CD4-positive, alpha-beta T cell treated with Interleukin-17A for 1 hour (primary cell): ENCODE data around the gene CRLF2.
"Not testable (repeated sequence)": the region's sequence is repeated elsewhere in the genome, so short reads cannot be mapped to it uniquely, and the experiment has no call there.

Experiments
- DNase-seq: peaks from one replicate; pipeline ENCODE4 v3.0.0-alpha.2; 2020

Gene CRLF2

DNA sequence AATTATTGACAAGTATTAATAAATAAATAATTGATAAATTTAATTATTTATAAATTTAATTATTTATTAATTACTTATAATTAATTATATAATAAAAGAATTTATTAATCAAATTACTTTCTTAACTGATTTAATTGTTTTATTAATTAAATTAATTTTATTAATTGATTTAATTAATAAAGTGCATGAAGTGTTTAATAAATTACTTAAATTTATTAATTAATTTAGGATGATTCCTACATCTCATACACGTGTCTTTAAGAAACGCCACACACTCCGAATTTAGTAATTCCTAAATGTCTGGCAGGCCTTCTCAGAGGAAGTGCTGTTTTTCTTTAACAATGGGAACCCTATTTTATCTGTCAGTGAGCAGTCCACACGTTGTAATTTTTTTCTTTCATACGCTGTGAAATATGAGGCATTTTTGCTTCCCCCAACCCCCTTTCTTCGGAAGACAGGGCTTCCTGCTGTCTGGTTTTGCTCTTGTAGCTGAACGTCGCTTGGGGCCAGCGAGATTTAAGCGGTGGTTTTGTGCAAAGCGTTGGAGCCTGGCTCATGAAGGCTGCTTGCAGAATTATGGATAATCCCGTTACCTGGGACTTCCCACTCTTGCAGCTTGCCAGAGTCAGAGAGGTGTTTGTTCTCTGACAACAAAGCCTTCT, 46.8 kb downstream of the CRLF2 start:
- DNase-seq = no peak

GRCh38 chrX:1164322-1165288, 47.8 kb downstream of the CRLF2 start:
- DNase-seq = no peak

- DNase-seq = no peak
These were observed 49.2 kb downstream of the CRLF2 start for GRCh38 chrX:1163231-1163630.

DNA sequence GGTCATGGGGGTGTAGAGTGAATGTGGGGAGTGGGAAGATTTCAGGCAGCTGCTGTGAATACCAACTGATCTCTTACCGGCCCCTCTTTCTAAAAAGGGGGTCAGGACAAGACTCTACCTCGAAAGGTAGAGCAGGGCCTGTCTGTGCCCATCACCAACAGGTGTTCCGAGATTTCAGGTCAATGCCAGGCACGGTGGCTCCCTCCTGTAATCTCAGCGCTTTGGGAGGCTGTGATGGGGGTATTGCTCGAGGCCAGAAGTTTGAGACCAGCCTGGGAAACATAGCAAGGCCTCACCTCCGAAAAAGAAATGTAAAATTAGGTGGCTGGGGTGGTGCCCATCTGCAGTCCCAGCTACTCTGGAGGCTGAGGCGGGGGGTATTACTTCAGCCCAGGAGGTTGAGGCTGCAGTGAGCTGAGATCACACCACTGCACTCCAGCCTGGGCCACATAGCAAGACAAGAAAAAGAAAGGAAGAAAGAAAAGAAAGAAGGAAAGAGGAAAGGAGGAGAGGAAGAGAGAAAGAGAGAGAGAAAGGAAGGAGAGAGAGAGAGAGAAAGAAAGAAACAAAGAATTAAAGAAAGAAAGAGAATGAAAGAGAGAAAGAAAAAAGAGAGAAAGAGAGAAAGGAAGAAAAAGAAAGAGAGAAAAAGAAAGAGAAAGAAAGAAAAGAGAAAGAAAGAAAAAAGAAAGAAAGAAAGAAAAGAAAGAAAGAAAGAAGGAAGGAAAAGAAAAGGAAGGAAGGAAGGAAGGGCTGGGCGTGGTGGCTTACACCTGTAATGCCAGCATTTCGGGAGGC, 50.1 kb downstream of the CRLF2 start:
- DNase-seq = no peak

DNA sequence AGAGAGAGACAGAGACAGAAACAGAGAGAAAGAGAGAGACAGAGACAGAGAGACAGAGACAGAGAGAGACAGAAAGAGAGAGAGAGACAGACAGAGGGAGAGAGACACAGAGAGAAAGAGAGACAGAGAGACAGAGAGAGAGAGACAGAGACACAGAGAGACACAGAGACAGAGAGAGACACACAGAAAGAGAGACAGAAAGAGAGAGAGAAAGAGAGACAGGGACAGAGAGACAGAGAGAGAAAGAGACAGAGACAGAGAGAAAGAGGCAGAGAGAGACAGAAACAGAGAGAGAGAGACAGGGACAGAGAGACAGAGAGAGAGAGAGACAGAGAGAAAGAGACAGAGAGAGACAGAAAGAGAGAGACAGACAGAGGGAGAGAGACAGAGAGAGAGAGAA, 52.9 kb downstream of the CRLF2 start:
- DNase-seq = no peak

- not testable (repeated sequence) for DNase-seq
These were observed 55.6 kb downstream of the CRLF2 start for GRCh38 chrX:1156681-1157455.

DNA sequence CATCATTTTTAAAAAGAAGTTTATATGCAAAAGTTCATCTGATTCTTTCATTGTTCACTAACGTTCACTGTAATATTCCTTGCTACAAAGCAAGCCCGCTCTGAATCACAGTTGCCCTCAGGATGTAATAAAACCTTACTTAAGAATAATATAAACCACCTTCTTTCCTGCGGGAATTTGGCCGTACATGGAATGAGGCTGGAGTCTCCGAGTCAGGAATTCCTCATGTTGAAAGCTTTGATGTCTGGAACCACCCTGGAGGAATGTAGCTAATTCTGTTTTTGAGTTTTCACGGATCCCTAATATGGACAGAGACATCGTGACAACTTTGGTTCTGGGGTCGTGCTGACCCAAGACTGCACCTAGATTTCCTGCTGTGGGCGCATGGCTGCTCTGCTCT, 58.5 kb downstream of the CRLF2 start:
- no peak for DNase-seq

- no peak for DNase-seq
These were observed 60.4 kb downstream of the CRLF2 start for GRCh38 chrX:1152090-1152489.

GRCh38 chrX:1151378-1152077, 60.9 kb downstream of the CRLF2 start:
- no peak for DNase-seq

- DNase-seq = no peak
These were observed 61.7 kb downstream of the CRLF2 start for GRCh38 chrX:1150569-1151347.

DNA sequence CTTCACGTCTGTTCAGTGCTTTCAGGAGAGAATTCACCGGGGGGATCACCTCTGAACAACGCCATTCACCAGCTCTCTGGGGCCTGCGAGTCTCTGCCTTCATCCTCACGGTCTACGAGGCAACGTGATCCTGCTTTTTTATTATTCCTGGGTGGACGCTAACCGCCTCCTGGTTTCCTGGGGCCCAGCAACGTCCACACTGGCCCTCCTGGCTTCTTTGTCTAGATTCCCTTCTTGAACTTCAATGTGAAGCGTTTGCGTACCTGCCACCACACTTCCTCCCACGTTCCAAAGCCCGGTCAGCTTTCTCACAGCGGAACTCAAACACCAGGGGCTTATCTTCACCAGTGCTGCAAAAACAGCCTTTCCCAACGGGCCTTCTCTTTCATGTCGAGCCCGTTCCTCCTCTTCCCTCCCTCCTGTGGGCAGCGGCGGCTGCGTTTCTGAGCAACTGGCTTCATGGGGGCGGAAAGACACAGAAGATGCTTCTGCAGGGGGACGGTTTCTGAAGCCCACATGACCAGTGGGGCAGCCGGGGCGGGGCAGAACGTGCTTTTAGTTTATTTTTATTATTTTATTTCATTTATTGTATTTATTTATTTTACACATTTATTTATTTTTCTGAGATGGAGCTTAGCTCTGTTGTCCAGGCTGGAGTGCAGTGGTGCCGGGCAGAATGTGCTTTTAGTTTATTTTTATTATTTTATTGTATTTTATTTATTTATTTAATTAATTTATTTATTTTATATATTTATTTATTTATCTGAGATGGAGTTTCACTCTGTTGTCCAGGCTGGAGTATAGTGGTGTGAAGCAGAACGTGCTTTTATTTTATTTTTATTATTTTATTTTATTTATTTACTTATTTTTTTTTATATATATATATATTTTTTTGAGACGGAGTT, 64.6 kb downstream of the CRLF2 start:
- DNase-seq = no peak

DNA sequence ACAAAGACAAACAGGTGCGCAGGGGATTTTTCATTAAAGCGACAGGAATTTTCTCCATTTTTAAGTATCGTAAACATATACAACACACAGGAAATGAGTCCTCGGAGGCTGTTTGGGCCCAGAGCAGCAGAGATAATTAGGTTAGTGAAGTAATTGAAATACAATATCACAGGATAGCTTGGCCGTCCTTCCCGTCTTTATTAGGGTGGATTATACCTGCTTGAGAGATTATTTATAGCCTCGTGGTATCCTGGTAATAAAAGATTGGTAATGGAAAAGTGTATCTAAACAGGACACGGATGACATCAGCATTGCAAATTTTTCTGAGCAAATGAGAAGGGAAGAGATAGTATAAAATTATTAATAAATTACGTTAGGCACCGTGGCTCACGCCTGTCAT, 68.2 kb downstream of the CRLF2 start:
- DNase-seq = no peak
